ENCODE results near the gene SPRING1.
A peak's percentile ranks its signal among the peaks of the same experiment; 100 is the strongest.
"Not testable (repeated sequence)": the region's sequence is repeated elsewhere in the genome, so short reads cannot be mapped to it uniquely, and the experiment has no call there.

SPRING1 gene

GRCh38 chr12:116737774-116738657, at the start of gene SPRING1, which contains the start of gene RNFT2:
Gene SPRING1, minus strand, starts transcription at chr12:116738069. Its CDS starts 169 bp downstream, at chr12:116737900.
Gene RNFT2, plus strand, starts transcription at chr12:116738315. Its CDS starts 2,183 bp downstream, at chr12:116740498.
- peak; percentile 98 to 99 for DNase-seq

- no peak for DNase-seq
Measured at GRCh38 chr12:116784238-116784612, 46.4 kb upstream of the SPRING1 start.

- no peak for DNase-seq
Measured at GRCh38 chr12:116783525-116784237, 45.8 kb upstream of the SPRING1 start.

GRCh38 chr12:116780942-116781341, 43.1 kb upstream of the SPRING1 start:
- DNase-seq = no peak

- no peak for DNase-seq
Measured at GRCh38 chr12:116779597-116779996, 41.7 kb upstream of the SPRING1 start.

GRCh38 chr12:116777245-116777644, 39.4 kb upstream of the SPRING1 start:
- no peak for DNase-seq

- DNase-seq = no peak
Measured at GRCh38 chr12:116774020-116774419, 36.2 kb upstream of the SPRING1 start.

GRCh38 chr12:116773276-116773731, 35.4 kb upstream of the SPRING1 start:
- no peak for DNase-seq

GRCh38 chr12:116771651-116772050, 33.8 kb upstream of the SPRING1 start:
- no peak for DNase-seq

GRCh38 chr12:116766746-116767145, 28.9 kb upstream of the SPRING1 start:
- DNase-seq = no peak

GRCh38 chr12:116766285-116766684, 28.4 kb upstream of the SPRING1 start:
- DNase-seq = no peak

- no peak for DNase-seq
Measured at GRCh38 chr12:116765271-116765670, 27.4 kb upstream of the SPRING1 start.

- no peak for DNase-seq
Measured at GRCh38 chr12:116761499-116761898, 23.6 kb upstream of the SPRING1 start.

- no peak for DNase-seq
Measured at GRCh38 chr12:116760622-116761020, 22.8 kb upstream of the SPRING1 start.

- peak; percentile 57 to 63 for DNase-seq
Measured at GRCh38 chr12:116759783-116760621, 22.1 kb upstream of the SPRING1 start.

- DNase-seq = not testable (repeated sequence)
Measured at GRCh38 chr12:116754783-116755182, 16.9 kb upstream of the SPRING1 start.

GRCh38 chr12:116754097-116754496, 16.2 kb upstream of the SPRING1 start:
- DNase-seq = not testable (repeated sequence)

GRCh38 chr12:116750298-116750697, 12.4 kb upstream of the SPRING1 start:
- no peak for DNase-seq

- DNase-seq = no peak
Measured at GRCh38 chr12:116749884-116750283, 12.0 kb upstream of the SPRING1 start.

GRCh38 chr12:116745554-116745953, 7.7 kb upstream of the SPRING1 start:
- DNase-seq = no peak

- DNase-seq = no peak
Measured at GRCh38 chr12:116744766-116745165, 6.9 kb upstream of the SPRING1 start.

GRCh38 chr12:116742787-116743186, 4.9 kb upstream of the SPRING1 start:
- not testable (repeated sequence) for DNase-seq

- no peak for DNase-seq
Measured at GRCh38 chr12:116739381-116739887, 1.6 kb upstream of the SPRING1 start.

All from activated T-cell treated with anti-CD3 and anti-CD28 coated beads, Interleukin-2, amount 50 U/mL, for 48 hours (primary cell).